NCI-H2227 treated with DMSO at 0.1 percent for 48 hours (cell line): ENCODE measurements around the gene CENPO.

ENCODE experiments used
- DNase-seq: peaks from one replicate; lab custom pipeline; 2025; lab: John Stamatoyannopoulos, UW

CENPO gene, protein sequence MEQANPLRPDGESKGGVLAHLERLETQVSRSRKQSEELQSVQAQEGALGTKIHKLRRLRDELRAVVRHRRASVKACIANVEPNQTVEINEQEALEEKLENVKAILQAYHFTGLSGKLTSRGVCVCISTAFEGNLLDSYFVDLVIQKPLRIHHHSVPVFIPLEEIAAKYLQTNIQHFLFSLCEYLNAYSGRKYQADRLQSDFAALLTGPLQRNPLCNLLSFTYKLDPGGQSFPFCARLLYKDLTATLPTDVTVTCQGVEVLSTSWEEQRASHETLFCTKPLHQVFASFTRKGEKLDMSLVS

DNA sequence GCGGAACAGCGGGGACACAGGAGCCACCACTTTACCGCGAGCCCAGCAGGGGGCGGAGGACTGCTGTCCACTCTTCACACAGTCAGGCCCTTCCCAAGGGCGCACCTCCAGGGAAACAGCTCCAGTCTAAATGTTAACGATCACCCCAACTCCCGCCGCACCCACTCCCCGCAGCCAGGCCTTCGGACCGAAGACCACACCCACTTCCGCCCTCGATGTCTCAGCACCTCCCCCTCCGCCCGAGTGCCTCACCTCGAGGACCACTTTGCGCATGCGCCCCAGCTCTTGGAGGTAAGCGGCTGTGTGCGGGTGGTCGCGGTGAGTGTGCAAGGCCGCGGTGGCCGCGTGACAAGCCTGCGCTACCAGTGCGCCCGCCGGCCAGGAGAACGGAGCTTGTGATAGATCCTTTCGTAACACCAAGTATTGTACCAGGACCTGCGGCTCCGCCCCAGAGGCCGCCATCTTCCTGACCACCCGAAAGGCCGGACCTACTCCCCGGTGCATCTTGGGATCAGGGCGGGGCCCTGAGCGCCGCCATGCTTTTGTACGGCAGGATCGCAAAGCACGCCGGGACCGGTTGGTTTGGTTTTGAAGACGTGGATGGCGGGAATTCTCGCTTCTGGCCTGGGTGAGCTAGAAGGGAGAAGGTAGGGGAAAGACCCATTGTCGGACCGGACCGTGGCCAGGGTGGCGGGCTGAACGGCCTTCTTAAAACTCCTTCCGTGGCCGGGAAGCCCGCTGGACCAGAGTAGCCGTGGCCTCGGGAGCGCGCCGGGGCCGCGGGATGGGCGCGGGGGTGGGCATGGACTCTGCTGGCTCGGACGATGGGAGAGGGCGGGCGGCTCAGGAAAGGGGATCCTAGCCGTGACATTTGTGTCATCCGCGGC lies at the start of gene CENPO, which contains the start of gene PTRHD1:
Gene CENPO, plus strand, starts transcription at position 552 of the 887 bp plus-strand sequence. CDS start 495 bp downstream, outside the sequence.
Gene PTRHD1, minus strand, starts transcription at position 518 of the 887 bp plus-strand sequence. Its CDS starts 14 bp downstream, at position 504.
- DNase-seq: peak; percentile 100

DNA sequence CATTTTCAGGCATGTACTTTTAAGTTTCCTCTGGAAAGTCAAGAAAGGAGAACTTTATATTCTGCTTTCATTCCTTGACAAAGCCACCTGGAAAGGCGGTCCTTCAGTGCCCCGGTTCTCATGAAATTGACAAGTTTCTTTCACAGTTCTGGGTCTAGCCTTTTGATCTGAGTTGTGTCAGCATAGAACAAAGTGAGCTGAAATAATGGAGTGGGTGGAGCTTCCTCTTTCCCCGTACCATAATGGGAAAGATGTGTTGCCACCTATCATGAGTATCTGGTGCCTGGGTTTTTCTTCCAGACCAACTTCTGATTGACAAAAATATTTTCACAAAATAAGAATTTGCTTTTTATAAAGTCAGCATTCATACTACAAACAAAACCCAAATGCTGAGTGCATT lies 49.3 kb upstream of the CENPO start:
- no peak for DNase-seq

DNA sequence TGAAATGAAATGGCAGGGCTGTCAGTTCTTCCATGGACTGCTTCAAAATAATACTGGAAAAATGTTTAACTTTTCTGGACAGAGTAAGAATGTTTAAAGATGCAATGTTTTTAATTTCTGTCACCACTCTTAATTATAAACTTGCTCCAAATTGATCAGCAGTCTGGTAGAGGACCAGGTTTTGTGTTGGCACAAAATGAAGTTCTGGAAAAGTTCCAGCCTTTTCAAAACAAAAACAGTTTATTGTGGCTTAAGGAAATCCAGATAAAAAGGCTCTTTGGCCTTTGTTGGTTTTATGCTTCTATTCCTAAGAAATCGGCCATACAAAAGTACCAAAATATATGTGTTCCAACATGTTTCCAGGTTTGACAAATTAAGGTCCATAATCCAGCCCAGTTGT lies 48.9 kb upstream of the CENPO start:
- no peak for DNase-seq

DNA sequence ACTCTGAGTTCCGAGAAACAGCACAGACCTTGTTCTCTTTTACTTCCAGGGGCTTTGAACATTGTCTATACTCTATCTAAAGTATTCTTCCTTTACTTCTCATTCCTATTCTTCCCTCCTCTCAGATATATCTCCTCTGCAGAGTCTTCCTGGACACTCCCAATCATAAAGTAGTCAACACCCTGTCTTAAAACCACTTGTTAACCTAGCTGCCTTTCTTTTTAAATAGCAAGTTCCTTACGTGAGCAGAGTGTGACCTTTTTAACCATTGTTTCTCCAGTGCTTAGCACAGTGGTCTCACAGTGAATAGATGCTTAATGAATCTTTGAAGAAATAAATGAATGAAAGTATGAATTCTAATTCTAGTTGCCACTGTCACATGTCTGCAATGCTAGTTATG lies 47.4 kb upstream of the CENPO start:
- no peak for DNase-seq

DNA sequence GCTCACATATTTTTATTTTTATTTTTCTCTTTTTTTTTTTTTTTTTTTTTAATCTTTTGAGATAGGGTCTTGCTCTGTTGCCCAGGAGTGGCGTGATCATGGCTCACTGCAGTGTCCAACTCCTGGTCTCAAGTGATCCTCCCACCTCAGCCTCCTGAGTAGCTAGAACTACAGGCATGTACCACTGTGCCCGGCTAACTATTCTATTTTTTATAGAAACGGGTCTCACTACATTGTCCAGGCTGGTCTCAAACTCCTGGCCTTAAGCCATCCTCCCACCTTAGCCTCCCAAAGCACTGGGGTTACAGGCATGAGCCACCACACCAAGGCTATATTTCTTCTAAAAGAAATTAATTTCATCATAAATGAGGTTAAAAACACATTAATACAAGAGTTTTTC lies 45.9 kb upstream of the CENPO start:
- no peak for DNase-seq

DNA sequence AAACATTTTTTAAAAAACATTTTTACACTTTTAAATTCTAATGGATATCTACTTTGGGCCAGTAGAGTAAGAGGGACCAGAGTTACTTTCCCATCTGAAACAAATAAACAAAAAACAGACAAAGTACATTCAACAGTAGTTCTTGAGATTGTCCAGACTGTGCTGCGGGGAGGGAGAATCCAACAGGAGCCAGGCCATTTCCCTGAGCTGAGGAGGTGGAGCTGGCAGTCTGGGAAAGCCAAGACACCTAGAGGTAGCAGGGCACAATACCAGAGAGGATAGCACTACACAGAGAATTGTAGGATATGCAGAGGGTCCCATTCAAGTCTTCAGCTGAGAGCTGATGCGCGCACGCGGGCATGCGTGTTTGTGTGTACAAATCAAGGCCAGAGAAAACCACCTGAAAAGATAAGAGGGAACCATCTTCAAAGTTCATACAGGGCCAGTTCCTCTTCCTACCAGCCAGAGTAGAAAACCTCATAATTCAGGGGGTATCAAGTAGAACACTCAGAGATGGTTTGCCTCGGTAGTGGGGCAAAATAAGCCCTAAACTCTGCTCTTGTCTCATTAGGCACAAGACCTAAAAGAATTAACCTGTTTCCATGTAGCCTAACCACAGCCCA lies 44.0 kb upstream of the CENPO start:
- no peak for DNase-seq

DNA sequence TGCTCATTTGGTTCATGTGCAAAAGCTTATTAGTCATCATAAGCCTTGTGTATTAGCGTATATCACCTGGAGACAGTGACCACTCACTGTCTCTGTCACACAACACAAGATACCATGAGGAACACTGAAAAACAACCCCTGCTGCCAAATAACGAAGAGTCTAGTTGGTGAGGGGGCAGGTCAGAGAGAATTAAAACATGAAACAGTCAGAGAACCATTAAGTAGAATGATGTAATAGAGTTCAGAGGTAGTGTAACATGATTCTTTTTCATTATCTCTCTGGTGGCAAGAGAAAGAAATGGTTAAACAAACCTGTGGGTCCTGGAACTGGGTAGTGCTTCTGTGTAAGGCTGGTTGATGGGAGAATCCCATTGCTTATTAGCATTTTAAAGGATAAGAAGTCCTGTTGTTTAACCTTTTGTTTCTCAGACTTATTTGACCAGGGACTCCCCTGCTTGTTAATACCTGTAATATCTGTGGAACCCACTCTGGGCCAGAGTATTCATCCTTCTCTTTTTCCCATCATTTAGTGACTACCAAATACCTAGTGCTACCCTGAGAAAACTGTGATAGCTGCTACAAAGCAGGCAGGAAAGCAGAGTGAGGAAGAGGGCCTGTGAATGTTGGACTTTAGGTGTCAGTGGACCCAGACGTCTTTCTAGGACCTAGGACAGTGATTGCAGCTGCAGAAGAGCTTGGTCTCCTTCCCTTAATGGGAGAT lies 38.1 kb upstream of the CENPO start:
- no peak for DNase-seq

DNA sequence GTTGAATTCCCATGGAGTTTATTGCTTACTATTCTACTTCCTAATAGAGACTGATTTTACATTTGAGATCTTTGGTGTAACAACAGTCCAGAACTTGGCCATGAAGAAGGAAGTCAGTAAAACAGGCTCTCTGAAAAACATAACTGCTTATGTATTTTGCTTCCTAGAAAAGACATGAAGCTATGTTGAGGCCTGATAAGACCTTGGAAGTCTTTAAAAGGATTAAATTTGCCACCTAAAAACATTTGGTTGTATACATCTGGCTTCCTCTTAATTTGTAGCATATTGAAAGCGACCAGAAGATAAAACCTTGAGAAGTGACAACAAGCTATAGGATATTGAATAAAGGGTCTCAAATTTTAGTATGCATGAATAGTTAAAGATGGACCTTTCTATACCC lies 36.4 kb upstream of the CENPO start:
- DNase-seq: no peak

DNA sequence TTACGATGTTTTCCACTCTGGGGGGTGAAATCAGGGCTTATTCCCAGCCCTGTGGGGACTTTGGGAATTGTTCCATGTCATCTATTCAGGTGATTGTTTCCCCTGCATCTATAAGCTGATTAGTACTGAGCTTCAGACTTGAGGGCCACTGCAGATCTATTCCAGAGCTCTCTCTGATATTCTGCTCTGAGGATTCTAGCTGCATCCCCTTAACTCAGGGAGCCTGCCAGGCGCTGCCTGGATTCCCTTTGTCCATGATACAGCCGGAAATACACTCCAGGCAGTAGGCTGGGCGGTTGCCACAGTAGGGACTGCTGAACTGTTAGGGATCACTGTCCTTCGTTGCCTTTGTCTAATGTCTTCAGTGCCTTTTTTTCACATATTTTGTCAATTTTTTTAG lies 31.4 kb upstream of the CENPO start:
- DNase-seq: no peak

DNA sequence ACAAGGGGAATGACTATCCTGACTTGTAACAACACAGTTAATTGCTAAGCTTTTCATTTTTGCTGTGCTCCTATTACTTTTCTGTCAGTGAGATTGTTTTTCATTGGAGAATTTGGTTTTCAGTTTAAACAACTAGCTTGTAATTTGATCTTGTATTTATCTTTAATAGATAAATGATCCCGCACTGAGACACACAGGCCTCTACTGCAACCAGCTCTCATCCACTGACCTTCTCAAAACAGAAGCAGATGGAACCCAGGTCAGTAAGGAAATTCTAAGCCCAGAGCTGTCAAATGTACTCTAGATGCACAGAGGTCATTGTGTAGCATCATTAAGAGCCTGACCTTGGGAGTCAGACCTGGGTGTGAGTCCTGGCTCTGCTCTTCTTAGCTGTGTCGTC lies 30.7 kb upstream of the CENPO start:
- no peak for DNase-seq

DNA sequence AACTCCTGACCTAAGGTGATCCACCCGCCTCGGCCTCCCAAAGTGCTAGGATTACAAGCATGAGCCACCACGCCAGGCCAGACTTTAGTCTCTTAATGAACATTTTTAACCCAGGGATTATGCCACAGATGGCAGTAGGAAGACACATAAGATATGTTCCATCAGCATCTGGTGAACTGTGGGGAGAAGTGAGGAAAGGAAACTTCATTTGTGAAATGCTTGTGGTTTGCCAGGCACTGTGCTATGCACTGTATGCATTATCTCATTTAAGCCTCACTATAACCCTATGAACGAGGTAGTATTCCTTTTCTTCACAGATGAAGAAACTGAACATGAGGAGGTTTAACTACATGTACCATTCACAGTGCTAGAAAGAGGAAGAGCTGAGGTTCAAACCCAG lies 29.4 kb upstream of the CENPO start:
- DNase-seq: no peak

DNA sequence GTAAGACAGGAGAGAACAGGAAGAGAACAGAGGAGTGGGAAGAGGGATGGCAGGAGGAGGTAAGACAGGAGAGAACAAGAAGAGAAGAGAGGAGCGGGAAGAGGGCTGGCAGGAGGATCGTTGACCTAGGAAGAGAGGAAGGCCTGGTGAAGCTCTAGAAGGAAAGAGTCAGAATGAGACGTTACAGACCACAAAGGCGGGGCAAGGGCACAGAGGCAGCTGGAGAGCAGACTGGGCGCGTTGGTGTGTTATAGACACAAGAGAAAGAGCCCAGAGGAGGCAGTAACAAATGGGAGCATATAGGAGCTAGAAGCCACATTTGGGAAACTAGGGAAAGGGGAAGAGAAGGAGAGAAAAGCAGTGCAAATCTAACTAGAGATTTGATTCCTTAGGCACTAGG lies 26.6 kb upstream of the CENPO start:
- no peak for DNase-seq

DNA sequence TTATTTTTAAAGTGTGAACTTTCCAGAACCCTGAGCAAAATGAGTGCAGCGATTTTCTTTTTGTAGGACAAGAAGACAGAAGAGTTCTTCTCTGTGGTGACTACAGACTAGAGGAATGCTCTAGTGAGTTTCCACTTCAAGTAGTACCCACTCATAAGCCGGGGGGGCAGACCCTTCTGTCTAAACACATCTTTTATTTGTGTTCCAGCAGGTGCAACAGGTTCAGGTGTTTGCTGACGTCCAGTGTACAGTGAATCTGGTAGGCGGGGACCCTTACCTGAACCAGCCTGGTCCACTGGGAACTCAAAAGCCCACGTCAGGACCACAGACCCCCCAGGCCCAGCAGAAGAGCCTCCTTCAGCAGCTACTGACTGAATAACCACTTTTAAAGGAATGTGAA lies 25.2 kb upstream of the CENPO start:
- DNase-seq: no peak

DNA sequence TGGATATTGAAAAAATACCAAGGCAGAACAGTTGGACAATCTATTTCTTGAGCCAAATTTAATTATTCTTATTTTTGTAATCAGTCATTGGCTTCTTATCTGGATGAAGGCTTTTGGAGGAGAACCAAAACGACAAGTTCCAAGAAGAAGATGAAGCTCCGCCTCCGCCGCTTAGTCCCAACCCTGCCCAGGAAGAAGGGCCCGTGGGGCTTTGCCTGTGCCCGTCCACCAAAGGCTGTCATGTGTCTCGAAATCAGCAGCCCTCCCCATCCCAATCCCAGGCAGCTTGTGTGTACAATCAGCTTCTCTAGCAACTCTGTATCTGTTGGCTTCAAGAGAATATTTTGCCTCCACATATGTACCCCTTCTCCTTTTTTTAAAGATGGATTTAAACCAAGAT lies 24.6 kb upstream of the CENPO start:
- no peak for DNase-seq

DNA sequence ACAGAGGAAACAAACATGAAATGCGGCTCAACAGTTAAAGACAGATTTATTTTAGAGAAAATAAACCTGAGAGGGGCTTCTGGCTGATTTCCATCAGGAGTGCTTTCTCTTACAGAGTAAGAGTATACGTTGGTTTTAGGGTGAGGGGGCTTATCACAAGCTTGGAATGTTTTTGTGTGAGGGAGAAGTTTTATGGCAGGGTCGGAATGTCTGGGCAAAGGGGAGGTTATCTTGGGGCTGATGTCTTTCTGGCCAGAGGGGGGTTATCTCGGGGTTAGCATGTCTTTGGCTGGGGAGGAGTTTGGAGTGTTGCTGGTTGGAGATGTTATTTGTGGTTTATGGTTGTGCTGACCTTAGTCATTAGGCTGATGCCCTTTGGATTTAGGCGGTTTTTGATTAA lies 22.2 kb upstream of the CENPO start:
- no peak for DNase-seq

DNA sequence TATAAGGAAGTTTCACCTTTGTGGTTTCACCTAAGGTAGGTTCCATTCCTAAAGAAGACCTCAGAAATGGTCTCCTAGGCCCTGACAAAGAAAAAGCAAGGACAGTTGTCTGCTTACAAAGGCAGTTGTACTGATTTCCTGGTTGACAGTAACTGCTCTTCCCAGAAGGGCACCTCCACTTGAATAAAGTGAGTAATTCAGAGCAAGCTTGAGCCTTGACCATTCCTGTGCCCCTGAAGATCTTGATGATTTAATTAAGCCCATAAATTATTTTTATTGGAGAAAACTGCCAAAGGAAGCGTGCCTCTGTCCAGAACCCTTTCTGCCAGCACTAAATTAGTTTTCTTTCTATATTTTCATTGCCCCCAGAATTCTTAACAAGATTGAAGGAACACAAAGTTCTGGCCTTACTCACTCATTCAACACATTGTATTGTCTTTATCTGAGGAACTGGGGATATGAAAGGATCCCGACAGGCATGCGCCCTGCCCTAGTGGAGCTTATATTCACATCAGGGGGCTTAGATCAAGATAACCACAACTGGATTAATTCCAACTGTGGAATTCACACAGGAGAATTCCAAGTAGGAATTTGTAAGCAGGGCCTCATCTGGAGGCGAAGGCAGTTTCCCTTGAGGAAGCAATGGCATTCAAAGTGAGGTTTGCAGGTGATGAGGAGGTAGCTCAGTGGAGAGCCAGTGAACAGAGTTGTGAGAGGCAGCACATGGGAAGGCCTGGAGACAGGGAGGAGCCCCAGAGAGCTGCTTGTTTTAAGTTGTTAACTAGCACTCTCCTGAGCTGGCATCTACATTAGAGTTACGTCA lies 21.2 kb upstream of the CENPO start:
- no peak for DNase-seq

DNA sequence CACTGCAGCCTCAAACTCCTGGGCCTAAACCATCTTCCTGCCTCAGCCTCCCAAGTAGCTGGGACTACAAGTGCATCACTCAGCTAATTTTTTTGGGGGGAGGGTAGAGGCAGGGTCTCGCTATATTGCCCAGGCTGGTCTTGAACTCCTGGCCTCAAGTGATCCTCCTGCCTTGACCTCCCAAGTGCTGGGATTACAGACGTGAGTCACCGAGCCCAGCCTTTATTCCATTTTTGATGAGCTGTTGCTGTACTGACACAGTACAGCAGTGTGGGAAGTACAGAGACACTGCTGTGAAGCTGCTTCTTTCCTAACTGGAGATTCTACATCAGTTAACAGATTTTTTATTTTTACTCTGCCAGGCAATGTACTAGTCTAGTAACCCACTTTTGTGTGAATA lies 18.9 kb upstream of the CENPO start:
- no peak for DNase-seq

DNA sequence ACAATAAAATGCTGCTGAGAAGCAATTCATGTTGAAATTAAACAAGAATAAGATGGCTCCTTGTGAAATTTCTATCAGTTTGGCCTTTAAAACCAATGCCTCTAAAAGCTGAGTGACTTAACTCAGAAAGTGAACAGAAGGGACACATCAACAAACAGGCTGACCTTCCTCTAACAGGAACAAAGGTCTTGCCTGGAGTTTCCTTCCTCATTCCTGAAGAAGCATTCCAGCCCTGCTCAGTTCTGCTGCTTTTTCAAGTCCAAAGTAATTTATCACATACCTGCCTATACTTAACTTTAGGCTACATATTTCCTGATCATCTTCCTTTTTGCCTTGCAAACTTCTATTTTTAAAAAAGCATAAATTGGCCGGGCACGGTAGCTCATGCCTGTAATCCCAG lies 14.1 kb upstream of the CENPO start:
- no peak for DNase-seq

DNA sequence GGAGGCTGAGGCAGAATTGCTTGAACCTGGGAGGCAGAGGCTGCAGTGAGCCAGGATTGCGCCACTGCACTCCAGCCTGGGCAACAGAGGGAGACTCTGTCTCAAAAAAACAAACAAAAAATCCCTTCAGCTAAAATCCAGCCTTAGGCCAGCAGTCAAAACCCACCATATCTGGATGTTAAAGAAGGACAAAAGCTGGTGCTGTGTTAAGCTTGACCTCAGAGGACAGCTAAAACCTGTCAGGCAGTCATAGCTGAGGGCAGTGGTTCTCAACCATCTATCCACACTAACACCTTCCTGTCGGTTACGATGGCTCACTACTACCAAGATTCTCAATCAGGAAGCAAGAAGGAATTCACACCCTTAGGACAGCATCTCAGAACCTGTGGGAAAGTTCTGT lies 9.6 kb upstream of the CENPO start:
- no peak for DNase-seq

DNA sequence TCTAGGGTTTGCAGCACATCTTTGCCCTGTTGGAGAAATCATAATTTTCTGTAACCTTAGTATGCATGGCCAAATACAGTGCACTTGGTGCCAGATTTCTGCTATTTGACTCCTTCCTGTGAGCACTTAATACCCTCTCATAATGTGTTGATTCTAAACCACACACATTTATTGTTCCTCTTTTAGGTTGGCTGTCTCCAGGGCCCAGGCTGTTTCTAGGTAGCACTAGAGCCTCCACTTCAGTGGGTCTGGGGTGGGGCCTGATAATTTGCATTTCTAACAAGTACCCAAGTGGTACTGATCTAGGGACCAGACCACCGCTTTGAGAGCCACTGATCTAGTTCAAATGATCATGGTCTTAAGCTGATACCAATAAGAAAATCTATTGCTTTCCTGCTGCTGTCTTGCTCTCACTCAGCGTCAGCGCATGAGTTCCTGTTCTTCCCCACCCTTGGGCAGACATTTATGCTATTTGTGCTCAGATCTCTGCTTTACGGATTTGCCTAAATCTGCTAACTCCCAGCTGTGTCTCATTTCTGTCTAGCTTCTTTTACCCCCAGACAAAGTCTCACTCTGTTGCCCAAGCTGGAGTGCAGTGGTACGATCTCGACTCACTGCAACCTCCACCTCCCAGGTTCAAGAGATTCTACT lies 7.4 kb upstream of the CENPO start:
- no peak for DNase-seq

DNA sequence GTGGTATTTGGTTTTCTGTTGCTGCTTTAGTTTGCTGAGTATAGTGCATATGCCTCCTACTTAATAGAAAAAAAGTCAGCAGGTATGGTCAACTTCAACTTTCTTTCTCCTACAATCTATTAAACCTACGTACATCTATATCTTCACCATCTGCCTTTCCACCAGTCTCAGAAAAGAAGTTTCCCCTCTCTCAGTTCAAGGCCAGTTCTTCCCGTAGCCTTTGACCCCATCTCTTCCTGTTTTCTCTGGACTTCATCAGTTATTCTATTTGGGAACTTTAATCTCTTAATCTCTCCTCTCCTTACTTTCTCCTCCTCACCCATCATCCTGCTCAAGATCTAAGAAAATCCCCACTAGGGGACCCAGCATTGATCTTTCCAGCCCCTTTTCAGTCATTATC lies 5.7 kb upstream of the CENPO start:
- no peak for DNase-seq
